Body of pancreas (tissue), 4 donors: ENCODE measurements around the gene BCKDK.

ENCODE experiments used
- POLR2A ChIP-seq, 3 donors: fragments of 450-650 bp; IDR thresholded peaks; one replicate each; pipeline ENCODE4 v1.6.1; 2016; ENCODE audit warnings: antibody characterized with exemption in 3 of 3, mild to moderate bottlenecking in 2 of 3
- TF ChIP-seq, protein P1 (sequence below), 7 experiments: fragments of 450-650 bp in 4 of 7; fragments of 200-600 bp in 3 of 7; sonication (generic) in 3 of 7; IDR thresholded peaks; one replicate each; pipeline ENCODE4 v1.5.1; 2016 to 2019; ENCODE audit warnings: antibody characterized with exemption in 7 of 7

DNA sequence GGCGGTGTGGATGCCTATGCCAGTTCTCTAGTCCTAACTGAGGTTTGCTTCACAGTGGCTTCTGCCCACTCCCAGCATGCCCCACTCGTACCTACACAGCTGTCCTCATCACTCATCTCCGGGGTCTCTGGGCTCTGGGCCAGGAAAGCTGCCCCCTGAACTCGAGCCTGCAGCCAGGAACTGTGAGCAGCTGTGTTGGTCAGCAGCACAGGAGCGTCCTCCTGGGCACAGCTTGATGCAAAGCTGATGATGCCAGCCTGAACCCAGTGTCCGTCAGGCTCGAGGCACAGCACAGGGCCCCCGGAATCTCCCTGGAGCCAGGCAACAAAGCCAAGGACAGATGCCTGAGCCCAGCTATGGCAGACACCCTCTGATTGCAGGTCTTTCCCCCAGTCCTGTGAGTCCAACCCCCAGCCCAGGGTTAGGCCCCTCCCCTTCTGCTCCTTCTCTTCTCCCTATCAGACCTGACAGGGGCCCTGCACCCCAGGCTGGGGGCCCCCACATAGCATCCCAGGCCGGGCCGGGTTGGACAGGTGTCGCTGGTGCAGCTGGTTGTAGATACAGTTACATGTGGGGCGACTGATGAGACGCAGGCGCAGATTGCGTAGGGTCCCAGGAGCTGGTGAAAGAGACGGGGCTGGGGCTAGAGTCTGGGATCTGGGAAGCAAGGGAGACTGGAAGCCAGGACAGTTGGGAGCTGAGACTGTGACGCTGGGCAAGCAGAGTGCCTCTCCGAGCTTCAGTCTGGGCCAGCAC is 22.1 kb upstream of the BCKDK start:
- TF ChIP-seq, protein P1, sequence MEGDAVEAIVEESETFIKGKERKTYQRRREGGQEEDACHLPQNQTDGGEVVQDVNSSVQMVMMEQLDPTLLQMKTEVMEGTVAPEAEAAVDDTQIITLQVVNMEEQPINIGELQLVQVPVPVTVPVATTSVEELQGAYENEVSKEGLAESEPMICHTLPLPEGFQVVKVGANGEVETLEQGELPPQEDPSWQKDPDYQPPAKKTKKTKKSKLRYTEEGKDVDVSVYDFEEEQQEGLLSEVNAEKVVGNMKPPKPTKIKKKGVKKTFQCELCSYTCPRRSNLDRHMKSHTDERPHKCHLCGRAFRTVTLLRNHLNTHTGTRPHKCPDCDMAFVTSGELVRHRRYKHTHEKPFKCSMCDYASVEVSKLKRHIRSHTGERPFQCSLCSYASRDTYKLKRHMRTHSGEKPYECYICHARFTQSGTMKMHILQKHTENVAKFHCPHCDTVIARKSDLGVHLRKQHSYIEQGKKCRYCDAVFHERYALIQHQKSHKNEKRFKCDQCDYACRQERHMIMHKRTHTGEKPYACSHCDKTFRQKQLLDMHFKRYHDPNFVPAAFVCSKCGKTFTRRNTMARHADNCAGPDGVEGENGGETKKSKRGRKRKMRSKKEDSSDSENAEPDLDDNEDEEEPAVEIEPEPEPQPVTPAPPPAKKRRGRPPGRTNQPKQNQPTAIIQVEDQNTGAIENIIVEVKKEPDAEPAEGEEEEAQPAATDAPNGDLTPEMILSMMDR (IDR thresholded peaks at IDR 0.05) = no peak
- TF ChIP-seq POLR2A (IDR thresholded peaks at IDR 0.05) = no peak
